Measurements from ENCODE around the gene NR3C2. TPM values are rescaled to one million over a fixed set of nuclear protein-coding genes. Genes with fewer than 3 reads are reported as not detected.

NR3C2 gene
- total and polyA plus RNA-seq, 2 experiments from 2014 or later = 1.2 to 3.0 TPM

DNA sequence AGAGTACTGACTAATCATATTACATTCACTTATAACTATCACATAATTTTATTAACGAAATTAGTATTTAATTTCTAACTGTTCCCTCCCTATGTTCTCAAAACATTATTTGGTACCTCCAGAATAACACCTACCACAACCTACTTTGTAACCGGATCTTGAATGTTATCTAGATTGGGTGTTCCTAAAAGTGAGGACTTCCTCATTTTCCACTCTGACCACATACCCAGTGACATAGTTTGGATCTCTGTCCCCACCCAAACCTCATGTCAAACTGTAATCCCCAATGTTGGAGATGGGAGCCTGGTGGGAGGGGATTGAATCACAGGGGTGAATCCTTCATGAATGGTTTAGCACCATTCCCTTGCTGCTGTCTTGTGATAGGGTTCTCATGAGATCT lies 21.8 kb downstream of the NR3C2 start:
- DNase-seq (ENCODE audit: low spot score) (no peak), ATAC-seq (no peak)
- TF ChIP-seq, protein P1, sequence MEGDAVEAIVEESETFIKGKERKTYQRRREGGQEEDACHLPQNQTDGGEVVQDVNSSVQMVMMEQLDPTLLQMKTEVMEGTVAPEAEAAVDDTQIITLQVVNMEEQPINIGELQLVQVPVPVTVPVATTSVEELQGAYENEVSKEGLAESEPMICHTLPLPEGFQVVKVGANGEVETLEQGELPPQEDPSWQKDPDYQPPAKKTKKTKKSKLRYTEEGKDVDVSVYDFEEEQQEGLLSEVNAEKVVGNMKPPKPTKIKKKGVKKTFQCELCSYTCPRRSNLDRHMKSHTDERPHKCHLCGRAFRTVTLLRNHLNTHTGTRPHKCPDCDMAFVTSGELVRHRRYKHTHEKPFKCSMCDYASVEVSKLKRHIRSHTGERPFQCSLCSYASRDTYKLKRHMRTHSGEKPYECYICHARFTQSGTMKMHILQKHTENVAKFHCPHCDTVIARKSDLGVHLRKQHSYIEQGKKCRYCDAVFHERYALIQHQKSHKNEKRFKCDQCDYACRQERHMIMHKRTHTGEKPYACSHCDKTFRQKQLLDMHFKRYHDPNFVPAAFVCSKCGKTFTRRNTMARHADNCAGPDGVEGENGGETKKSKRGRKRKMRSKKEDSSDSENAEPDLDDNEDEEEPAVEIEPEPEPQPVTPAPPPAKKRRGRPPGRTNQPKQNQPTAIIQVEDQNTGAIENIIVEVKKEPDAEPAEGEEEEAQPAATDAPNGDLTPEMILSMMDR (conservative IDR thresholded peaks at IDR 0.05; ENCODE audit: low read depth in 2 of 2) = no peak
- TF ChIP-seq EZH2 (IDR thresholded peaks at IDR 0.05; ENCODE audit: low read depth, unreplicated experiment) = no peak
- no peak for TF ChIP-seq NANOG (IDR thresholded peaks at IDR 0.05; ENCODE audit: borderline replicate concordance)
- TF ChIP-seq, protein P2, sequence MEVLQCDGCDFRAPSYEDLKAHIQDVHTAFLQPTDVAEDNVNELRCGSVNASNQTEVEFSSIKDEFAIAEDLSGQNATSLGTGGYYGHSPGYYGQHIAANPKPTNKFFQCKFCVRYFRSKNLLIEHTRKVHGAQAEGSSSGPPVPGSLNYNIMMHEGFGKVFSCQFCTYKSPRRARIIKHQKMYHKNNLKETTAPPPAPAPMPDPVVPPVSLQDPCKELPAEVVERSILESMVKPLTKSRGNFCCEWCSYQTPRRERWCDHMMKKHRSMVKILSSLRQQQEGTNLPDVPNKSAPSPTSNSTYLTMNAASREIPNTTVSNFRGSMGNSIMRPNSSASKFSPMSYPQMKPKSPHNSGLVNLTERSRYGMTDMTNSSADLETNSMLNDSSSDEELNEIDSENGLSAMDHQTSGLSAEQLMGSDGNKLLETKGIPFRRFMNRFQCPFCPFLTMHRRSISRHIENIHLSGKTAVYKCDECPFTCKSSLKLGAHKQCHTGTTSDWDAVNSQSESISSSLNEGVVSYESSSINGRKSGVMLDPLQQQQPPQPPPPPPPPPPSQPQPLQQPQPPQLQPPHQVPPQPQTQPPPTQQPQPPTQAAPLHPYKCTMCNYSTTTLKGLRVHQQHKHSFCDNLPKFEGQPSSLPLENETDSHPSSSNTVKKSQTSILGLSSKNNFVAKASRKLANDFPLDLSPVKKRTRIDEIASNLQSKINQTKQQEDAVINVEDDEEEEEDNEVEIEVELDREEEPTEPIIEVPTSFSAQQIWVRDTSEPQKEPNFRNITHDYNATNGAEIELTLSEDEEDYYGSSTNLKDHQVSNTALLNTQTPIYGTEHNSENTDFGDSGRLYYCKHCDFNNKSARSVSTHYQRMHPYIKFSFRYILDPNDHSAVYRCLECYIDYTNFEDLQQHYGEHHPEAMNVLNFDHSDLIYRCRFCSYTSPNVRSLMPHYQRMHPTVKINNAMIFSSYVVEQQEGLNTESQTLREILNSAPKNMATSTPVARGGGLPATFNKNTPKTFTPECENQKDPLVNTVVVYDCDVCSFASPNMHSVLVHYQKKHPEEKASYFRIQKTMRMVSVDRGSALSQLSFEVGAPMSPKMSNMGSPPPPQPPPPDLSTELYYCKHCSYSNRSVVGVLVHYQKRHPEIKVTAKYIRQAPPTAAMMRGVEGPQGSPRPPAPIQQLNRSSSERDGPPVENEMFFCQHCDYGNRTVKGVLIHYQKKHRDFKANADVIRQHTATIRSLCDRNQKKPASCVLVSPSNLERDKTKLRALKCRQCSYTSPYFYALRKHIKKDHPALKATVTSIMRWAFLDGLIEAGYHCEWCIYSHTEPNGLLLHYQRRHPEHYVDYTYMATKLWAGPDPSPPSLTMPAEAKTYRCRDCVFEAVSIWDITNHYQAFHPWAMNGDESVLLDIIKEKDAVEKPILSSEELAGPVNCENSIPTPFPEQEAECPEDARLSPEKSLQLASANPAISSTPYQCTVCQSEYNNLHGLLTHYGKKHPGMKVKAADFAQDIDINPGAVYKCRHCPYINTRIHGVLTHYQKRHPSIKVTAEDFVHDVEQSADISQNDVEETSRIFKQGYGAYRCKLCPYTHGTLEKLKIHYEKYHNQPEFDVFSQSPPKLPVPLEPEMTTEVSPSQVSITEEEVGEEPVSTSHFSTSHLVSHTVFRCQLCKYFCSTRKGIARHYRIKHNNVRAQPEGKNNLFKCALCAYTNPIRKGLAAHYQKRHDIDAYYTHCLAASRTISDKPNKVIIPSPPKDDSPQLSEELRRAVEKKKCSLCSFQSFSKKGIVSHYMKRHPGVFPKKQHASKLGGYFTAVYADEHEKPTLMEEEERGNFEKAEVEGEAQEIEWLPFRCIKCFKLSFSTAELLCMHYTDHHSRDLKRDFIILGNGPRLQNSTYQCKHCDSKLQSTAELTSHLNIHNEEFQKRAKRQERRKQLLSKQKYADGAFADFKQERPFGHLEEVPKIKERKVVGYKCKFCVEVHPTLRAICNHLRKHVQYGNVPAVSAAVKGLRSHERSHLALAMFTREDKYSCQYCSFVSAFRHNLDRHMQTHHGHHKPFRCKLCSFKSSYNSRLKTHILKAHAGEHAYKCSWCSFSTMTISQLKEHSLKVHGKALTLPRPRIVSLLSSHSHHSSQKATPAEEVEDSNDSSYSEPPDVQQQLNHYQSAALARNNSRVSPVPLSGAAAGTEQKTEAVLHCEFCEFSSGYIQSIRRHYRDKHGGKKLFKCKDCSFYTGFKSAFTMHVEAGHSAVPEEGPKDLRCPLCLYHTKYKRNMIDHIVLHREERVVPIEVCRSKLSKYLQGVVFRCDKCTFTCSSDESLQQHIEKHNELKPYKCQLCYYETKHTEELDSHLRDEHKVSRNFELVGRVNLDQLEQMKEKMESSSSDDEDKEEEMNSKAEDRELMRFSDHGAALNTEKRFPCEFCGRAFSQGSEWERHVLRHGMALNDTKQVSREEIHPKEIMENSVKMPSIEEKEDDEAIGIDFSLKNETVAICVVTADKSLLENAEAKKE (CRISPR knock-in tag; IDR thresholded peaks at IDR 0.05) = no peak
- TF ChIP-seq EZH2phosphoT487 (IDR thresholded peaks at IDR 0.05; ENCODE audit: unreplicated experiment) = no peak
- TF ChIP-seq, protein P3, sequence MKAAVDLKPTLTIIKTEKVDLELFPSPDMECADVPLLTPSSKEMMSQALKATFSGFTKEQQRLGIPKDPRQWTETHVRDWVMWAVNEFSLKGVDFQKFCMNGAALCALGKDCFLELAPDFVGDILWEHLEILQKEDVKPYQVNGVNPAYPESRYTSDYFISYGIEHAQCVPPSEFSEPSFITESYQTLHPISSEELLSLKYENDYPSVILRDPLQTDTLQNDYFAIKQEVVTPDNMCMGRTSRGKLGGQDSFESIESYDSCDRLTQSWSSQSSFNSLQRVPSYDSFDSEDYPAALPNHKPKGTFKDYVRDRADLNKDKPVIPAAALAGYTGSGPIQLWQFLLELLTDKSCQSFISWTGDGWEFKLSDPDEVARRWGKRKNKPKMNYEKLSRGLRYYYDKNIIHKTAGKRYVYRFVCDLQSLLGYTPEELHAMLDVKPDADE (IDR thresholded peaks at IDR 0.05) = no peak
- TF ChIP-seq CREB1 (CRISPR knock-in tag; IDR thresholded peaks at IDR 0.05; ENCODE audit: low read depth) = no peak
- no peak for TF ChIP-seq ZNF331 (CRISPR knock-in tag; IDR thresholded peaks at IDR 0.05; ENCODE audit: low read depth)
- TF ChIP-seq ZNF114 (CRISPR knock-in tag; IDR thresholded peaks at IDR 0.05) = no peak
- TF ChIP-seq, protein P4, sequence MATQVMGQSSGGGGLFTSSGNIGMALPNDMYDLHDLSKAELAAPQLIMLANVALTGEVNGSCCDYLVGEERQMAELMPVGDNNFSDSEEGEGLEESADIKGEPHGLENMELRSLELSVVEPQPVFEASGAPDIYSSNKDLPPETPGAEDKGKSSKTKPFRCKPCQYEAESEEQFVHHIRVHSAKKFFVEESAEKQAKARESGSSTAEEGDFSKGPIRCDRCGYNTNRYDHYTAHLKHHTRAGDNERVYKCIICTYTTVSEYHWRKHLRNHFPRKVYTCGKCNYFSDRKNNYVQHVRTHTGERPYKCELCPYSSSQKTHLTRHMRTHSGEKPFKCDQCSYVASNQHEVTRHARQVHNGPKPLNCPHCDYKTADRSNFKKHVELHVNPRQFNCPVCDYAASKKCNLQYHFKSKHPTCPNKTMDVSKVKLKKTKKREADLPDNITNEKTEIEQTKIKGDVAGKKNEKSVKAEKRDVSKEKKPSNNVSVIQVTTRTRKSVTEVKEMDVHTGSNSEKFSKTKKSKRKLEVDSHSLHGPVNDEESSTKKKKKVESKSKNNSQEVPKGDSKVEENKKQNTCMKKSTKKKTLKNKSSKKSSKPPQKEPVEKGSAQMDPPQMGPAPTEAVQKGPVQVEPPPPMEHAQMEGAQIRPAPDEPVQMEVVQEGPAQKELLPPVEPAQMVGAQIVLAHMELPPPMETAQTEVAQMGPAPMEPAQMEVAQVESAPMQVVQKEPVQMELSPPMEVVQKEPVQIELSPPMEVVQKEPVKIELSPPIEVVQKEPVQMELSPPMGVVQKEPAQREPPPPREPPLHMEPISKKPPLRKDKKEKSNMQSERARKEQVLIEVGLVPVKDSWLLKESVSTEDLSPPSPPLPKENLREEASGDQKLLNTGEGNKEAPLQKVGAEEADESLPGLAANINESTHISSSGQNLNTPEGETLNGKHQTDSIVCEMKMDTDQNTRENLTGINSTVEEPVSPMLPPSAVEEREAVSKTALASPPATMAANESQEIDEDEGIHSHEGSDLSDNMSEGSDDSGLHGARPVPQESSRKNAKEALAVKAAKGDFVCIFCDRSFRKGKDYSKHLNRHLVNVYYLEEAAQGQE (IDR thresholded peaks at IDR 0.05; ENCODE audit: unreplicated experiment) = no peak
- no peak for TF ChIP-seq STAT1 (IDR thresholded peaks at IDR 0.05; ENCODE audit: unreplicated experiment)
- TF ChIP-seq JUNB (IDR thresholded peaks at IDR 0.05; ENCODE audit: unreplicated experiment) = no peak
- no peak for TF ChIP-seq POLR2AphosphoS5 (IDR thresholded peaks at IDR 0.05; ENCODE audit: low read depth)
- Mint-ChIP-seq H3K27me3 (ENCODE audit: insufficient read depth, low read depth, poor library complexity) (peaks cover 3% of the 10 kb centered on the region), H3K4me3 (no peak overlapping the region), H3K36me3 (ENCODE audit: low read depth) (no peaks in the 10 kb centered on the region), H3K9me3 (no peaks in the 10 kb centered on the region; the same call in 2 of the 3 replicates), H3K27ac (no peak overlapping the region), H3K4me1 (peaks cover 1% of the 10 kb centered on the region; the same call in 2 of the 3 replicates)
- no peaks in the 10 kb centered on the region for H3K79me2 ChIP-seq (replicated peaks; ENCODE audit: insufficient read depth)
- no peaks in the 10 kb centered on the region for H3K36me3 ChIP-seq (ENCODE audit: insufficient read depth)
- H3K27me3 ChIP-seq (ENCODE audit: insufficient read depth) = no peaks in the 10 kb centered on the region
- H3K4me2 ChIP-seq = no peak overlapping the region
- no peak overlapping the region for H3K27ac ChIP-seq (ENCODE audit: low read depth)
- H3F3A ChIP-seq (replicated peaks; ENCODE audit: low read depth) = no peaks in the 10 kb centered on the region
- H3K4me3 ChIP-seq = no peak overlapping the region
- H3K4me1 ChIP-seq (ENCODE audit: insufficient read depth) = no peaks in the 10 kb centered on the region
- no peak overlapping the region for H2AFZ ChIP-seq
- H4K20me1 ChIP-seq (replicated peaks; ENCODE audit: insufficient read depth) = no peaks in the 10 kb centered on the region
- peaks cover 3% of the 10 kb centered on the region; the same call in 1 of the 2 replicates for H3K9me2 ChIP-seq (ENCODE audit: insufficient read depth)
